HCT116 (cell line): ENCODE data around the gene CA12. TPM values are rescaled to one million over a fixed set of nuclear protein-coding genes. Genes with fewer than 3 reads are reported as not detected.

Experiments
- ATAC-seq: fragments of 200-7000 bp; cut with Tn5 transposase; 2 replicates; pipeline ENCODE4 v1.9.1; 2020; ENCODE audit warnings: mild to moderate bottlenecking, moderate library complexity
- BruUV-seq: library from RNA; stranded (reverse); fragments of 400-500 nt; replicated peaks from 2 replicates; lab custom pipeline; 2021; lab: Mats Ljungman, UMichigan
- CTCF ChIA-PET: fragments of 300-600 bp; sonication (Branson Sonifier 250); formaldehyde crosslinking; loops from one replicate; lab custom pipeline; 2021; ENCODE audit warnings: antibody characterized with exemption; lab: Charles Lee
- POLR2A ChIA-PET: fragments of 300-600, 350-600 bp; sonication (Branson Sonifier 250); formaldehyde crosslinking; loops from one replicate; lab custom pipeline; 2021; ENCODE audit warnings: antibody characterized with exemption; lab: Charles Lee
- RAD21 ChIA-PET, 2 experiments: fragments of 300-600 bp; sonication (Branson Sonifier 250); formaldehyde crosslinking; loops; one replicate each; lab custom pipeline; 2023; ENCODE audit warnings: low total read pairs in 2 of 2; ENCODE audit not compliant: uncharacterized antibody in 2 of 2, unreplicated experiment in 2 of 2, low non-redundant PET in 1 of 2; lab: Charles Lee
- DNase-seq: peaks from one replicate; pipeline ENCODE4 v3.0.0-alpha.2; 2010; ENCODE audit warnings: low read depth, low spot score
- H2AFZ ChIP-seq: fragments of 200-600 bp; shearing (Covaris generic), sonication (generic); 2 replicates; pipeline ENCODE4 v1.6.1; 2017; ENCODE audit warnings: low read depth, mixed run types, mixed read lengths, antibody characterized with exemption, low read length; ENCODE audit not compliant: poor library complexity, severe bottlenecking
- H3K27ac ChIP-seq: 2 replicates; pipeline ENCODE4 v1.5.1; 2012; ENCODE audit warnings: low read depth, low read length
- H3K27me3 ChIP-seq: fragments of 200-600 bp; sonication (generic); 2 replicates; pipeline ENCODE4 v1.6.1; 2016; ENCODE audit warnings: mixed run types, low read length, mixed read lengths; ENCODE audit not compliant: insufficient read depth
- H3K36me3 ChIP-seq, 2 experiments: fragments of 200-500 bp in 1 of 2; fragments of 200-600 bp in 1 of 2; sonication (Bioruptor generic) in 1 of 2; sonication (generic) in 1 of 2; 2 replicates each; pipeline versions ENCODE4 v1.5.1 to v1.6.1; 2014 to 2016; ENCODE audit warnings: low read length in 2 of 2, inconsistent platforms in 1 of 2, mixed read lengths in 1 of 2, mixed run types in 1 of 2; ENCODE audit not compliant: insufficient read depth in 2 of 2, control insufficient read depth in 1 of 2
- H3K4me1 ChIP-seq, 2 experiments: fragments of 200-600 bp in 1 of 2; sonication (generic) in 1 of 2; 2 replicates each; pipeline versions ENCODE4 v1.5.1 to v1.6.1; 2012 to 2017; ENCODE audit warnings: low read length in 2 of 2, inconsistent platforms in 1 of 2, mild to moderate bottlenecking in 1 of 2, mixed read lengths in 1 of 2, mixed run types in 1 of 2, moderate library complexity in 1 of 2; ENCODE audit not compliant: insufficient read depth in 2 of 2, control insufficient read depth in 1 of 2
- H3K4me2 ChIP-seq: fragments of 200-600 bp; sonication (generic); 2 replicates; pipeline ENCODE4 v1.6.1; 2017; ENCODE audit warnings: mixed run types, low read length, mixed read lengths
- H3K4me3 ChIP-seq, 2 experiments: fragments of 200-600 bp in 1 of 2; sonication (generic) in 1 of 2; replicated peaks in 1 of 2; 2 replicates each; pipeline ENCODE4 v1.5.1; 2011 to 2016; ENCODE audit warnings: low read length in 2 of 2, control low read depth in 1 of 2, low read depth in 1 of 2, mild to moderate bottlenecking in 1 of 2, mixed read lengths in 1 of 2, mixed run types in 1 of 2
- H3K79me2 ChIP-seq: fragments of 200-600 bp; sonication (generic); 2 replicates; pipeline ENCODE4 v1.6.1; 2017; ENCODE audit warnings: mild to moderate bottlenecking, mixed run types, low read length, moderate library complexity, mixed read lengths; ENCODE audit not compliant: insufficient read depth
- H3K9ac ChIP-seq: fragments of 200-600 bp; sonication (generic); 2 replicates; pipeline ENCODE4 v1.6.1; 2016; ENCODE audit warnings: low read length, mixed read lengths
- H3K9me2 ChIP-seq: fragments of 200-600 bp; sonication (generic), shearing (Covaris generic); 2 replicates; pipeline ENCODE4 v1.6.1; 2017; ENCODE audit warnings: mixed run types, mild to moderate bottlenecking, moderate library complexity; ENCODE audit not compliant: insufficient read depth
- H3K9me3 ChIP-seq, 2 experiments: fragments of 200-500 bp in 1 of 2; fragments of 200-600 bp in 1 of 2; sonication (Bioruptor generic) in 1 of 2; sonication (generic) in 1 of 2; 2 replicates each; pipeline ENCODE4 v1.6.1; 2014 to 2017; ENCODE audit warnings: low read length in 2 of 2, mixed read lengths in 2 of 2, inconsistent platforms in 1 of 2, low read depth in 1 of 2, mild to moderate bottlenecking in 1 of 2, mixed run types in 1 of 2, moderate library complexity in 1 of 2; ENCODE audit not compliant: control insufficient read depth in 1 of 2, insufficient read depth in 1 of 2
- H4K20me1 ChIP-seq: fragments of 200-600 bp; sonication (generic), shearing (Covaris generic); 2 replicates; pipeline ENCODE4 v1.6.1; 2017; ENCODE audit warnings: mixed run types, mild to moderate bottlenecking, moderate library complexity; ENCODE audit not compliant: insufficient read depth
- CBX3 ChIP-seq: IDR thresholded peaks from 2 replicates; pipeline ENCODE4 v1.6.1; 2012; ENCODE audit warnings: low read depth
- EGR1 ChIP-seq: IDR thresholded peaks from 2 replicates; pipeline ENCODE4 v1.6.1; 2012; ENCODE audit warnings: low read depth
- JUND ChIP-seq: IDR thresholded peaks from 2 replicates; pipeline ENCODE4 v1.6.1; 2012
- POLR2AphosphoS5 ChIP-seq: IDR thresholded peaks from 2 replicates; pipeline ENCODE4 v1.6.1; 2011; ENCODE audit warnings: mild to moderate bottlenecking, low read depth, low read length, moderate library complexity
- RAD21 ChIP-seq: IDR thresholded peaks from 2 replicates; pipeline ENCODE4 v1.6.1; 2012; ENCODE audit warnings: low read depth, mild to moderate bottlenecking
- SIN3A ChIP-seq: IDR thresholded peaks from 2 replicates; pipeline ENCODE4 v1.6.1; 2012; ENCODE audit warnings: low read depth
- SRF ChIP-seq: IDR thresholded peaks from 2 replicates; pipeline ENCODE4 v1.6.1; 2012; ENCODE audit warnings: low read depth
- ZNF274 ChIP-seq: fragments of 200-500 bp; sonication (Bioruptor generic); IDR thresholded peaks from 2 replicates; pipeline ENCODE4 v1.6.1; 2014; ENCODE audit warnings: mild to moderate bottlenecking, low read depth, low read length, inconsistent platforms
- intact Hi-C: fragments of 100-400 bp; cut with micrococcal nuclease; formaldehyde crosslinking; loops from 2 replicates; pipeline ENCODE4 v1.10.0; 2022
- total RNA-seq: library from RNA; stranded (reverse); gene quantifications from one replicate; pipeline ENCODE4 v1.2.1, GENCODE V29; 2021; ENCODE audit not compliant: unreplicated experiment
- TF ChIP-seq, protein P1 (sequence below): IDR thresholded peaks from 2 replicates; pipeline ENCODE4 v1.6.1; 2011; ENCODE audit warnings: mild to moderate bottlenecking, low read length, moderate library complexity; ENCODE audit not compliant: insufficient replicate concordance; ENCODE audit errors: extremely low read depth
- TF ChIP-seq, protein P2 (sequence below): IDR thresholded peaks from 2 replicates; pipeline ENCODE4 v1.6.1; 2012; ENCODE audit warnings: low read depth
- TF ChIP-seq, protein P3 (sequence below), 3 experiments: fragments of 200-600 bp in 1 of 3; sonication (generic) in 1 of 3; IDR thresholded peaks in 2 of 3; conservative IDR thresholded peaks in 1 of 3; 2 replicates each; pipeline ENCODE4 v1.5.1; 2012 to 2017; ENCODE audit warnings: low read depth in 2 of 3, low read length in 2 of 3, antibody characterized with exemption in 1 of 3, borderline replicate concordance in 1 of 3, control low read depth in 1 of 3, mild to moderate bottlenecking in 1 of 3, mixed read lengths in 1 of 3, mixed run types in 1 of 3, moderate library complexity in 1 of 3; ENCODE audit not compliant: insufficient read depth in 1 of 3

CA12 gene
- total RNA-seq, 1 experiment from 2014 or later, result 1.8 TPM

DNA sequence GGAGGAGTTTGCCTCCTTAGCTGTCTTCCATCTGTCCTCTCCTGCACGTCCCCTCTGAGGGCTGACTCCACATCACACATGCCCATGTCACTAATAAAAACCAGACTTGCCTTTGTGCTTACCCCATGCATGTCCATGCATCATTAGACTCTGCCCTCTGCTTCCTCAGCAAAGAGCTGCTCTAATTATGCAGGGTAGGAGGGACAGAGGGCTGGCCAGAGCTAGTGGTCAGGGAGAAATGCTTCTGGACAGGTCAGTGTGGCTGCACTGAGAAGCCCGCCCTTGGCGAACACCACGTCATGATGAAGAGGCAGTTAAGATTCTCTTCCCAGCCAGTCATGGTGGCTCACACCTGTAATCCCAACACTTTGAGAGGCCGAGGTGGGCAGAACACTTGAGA lies 8.9 kb downstream of the CA12 start:
- no peaks in the 10 kb centered on the region for H3K79me2 ChIP-seq
- H3K27me3 ChIP-seq, result no peaks in the 10 kb centered on the region
- H3K36me3 ChIP-seq, result no peaks in the 10 kb centered on the region
- H3K9me3 ChIP-seq, result no peaks in the 10 kb centered on the region
- intact Hi-C loops, result no loop called here
- ChIA-PET POLR2A (interaction anchor here (0.6 to 0.7 kb wide), 2 partner anchors 9 to 96 kb away, joined by 3 read pairs; partner anchors contain the start of genes APH1B and CA12), RAD21 (no interaction called here), CTCF (interaction anchor here (0.8 kb wide), 1 partner anchor 30 kb away, joined by 3 read pairs; no protein-coding TSS in a partner anchor)
- H3K4me1 ChIP-seq, result peaks cover 21 to 32% of the 10 kb centered on the region in 2 experiments
- DNase-seq, result no peak
- peak overlapping the region; percentile 64 for H3K4me2 ChIP-seq
- H3K9ac ChIP-seq, result no peak overlapping the region
- BruUV-seq, result no TSS peak
- H3K27ac ChIP-seq, result peak overlapping the region; percentile 13; the same call in 1 of the 2 replicates
- H3K9me2 ChIP-seq, result no peaks in the 10 kb centered on the region
- no peak overlapping the region; a peak in 1 of 4 replicates for H3K4me3 ChIP-seq
- no peaks in the 10 kb centered on the region for H4K20me1 ChIP-seq
- ATAC-seq, result no peak
- H2AFZ ChIP-seq, result no peak overlapping the region
- no peak for TF ChIP-seq ZNF274
- no peak for TF ChIP-seq SRF
- TF ChIP-seq POLR2AphosphoS5, result no peak
- TF ChIP-seq, protein P1, sequence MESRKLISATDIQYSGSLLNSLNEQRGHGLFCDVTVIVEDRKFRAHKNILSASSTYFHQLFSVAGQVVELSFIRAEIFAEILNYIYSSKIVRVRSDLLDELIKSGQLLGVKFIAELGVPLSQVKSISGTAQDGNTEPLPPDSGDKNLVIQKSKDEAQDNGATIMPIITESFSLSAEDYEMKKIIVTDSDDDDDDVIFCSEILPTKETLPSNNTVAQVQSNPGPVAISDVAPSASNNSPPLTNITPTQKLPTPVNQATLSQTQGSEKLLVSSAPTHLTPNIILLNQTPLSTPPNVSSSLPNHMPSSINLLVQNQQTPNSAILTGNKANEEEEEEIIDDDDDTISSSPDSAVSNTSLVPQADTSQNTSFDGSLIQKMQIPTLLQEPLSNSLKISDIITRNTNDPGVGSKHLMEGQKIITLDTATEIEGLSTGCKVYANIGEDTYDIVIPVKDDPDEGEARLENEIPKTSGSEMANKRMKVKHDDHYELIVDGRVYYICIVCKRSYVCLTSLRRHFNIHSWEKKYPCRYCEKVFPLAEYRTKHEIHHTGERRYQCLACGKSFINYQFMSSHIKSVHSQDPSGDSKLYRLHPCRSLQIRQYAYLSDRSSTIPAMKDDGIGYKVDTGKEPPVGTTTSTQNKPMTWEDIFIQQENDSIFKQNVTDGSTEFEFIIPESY, result no peak
- TF ChIP-seq, protein P2, sequence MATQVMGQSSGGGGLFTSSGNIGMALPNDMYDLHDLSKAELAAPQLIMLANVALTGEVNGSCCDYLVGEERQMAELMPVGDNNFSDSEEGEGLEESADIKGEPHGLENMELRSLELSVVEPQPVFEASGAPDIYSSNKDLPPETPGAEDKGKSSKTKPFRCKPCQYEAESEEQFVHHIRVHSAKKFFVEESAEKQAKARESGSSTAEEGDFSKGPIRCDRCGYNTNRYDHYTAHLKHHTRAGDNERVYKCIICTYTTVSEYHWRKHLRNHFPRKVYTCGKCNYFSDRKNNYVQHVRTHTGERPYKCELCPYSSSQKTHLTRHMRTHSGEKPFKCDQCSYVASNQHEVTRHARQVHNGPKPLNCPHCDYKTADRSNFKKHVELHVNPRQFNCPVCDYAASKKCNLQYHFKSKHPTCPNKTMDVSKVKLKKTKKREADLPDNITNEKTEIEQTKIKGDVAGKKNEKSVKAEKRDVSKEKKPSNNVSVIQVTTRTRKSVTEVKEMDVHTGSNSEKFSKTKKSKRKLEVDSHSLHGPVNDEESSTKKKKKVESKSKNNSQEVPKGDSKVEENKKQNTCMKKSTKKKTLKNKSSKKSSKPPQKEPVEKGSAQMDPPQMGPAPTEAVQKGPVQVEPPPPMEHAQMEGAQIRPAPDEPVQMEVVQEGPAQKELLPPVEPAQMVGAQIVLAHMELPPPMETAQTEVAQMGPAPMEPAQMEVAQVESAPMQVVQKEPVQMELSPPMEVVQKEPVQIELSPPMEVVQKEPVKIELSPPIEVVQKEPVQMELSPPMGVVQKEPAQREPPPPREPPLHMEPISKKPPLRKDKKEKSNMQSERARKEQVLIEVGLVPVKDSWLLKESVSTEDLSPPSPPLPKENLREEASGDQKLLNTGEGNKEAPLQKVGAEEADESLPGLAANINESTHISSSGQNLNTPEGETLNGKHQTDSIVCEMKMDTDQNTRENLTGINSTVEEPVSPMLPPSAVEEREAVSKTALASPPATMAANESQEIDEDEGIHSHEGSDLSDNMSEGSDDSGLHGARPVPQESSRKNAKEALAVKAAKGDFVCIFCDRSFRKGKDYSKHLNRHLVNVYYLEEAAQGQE, result no peak
- TF ChIP-seq, protein P3, sequence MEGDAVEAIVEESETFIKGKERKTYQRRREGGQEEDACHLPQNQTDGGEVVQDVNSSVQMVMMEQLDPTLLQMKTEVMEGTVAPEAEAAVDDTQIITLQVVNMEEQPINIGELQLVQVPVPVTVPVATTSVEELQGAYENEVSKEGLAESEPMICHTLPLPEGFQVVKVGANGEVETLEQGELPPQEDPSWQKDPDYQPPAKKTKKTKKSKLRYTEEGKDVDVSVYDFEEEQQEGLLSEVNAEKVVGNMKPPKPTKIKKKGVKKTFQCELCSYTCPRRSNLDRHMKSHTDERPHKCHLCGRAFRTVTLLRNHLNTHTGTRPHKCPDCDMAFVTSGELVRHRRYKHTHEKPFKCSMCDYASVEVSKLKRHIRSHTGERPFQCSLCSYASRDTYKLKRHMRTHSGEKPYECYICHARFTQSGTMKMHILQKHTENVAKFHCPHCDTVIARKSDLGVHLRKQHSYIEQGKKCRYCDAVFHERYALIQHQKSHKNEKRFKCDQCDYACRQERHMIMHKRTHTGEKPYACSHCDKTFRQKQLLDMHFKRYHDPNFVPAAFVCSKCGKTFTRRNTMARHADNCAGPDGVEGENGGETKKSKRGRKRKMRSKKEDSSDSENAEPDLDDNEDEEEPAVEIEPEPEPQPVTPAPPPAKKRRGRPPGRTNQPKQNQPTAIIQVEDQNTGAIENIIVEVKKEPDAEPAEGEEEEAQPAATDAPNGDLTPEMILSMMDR (IDR thresholded peaks at IDR 0.05 in 2 of 3, conservative IDR thresholded peaks at IDR 0.05 in 1 of 3; ENCODE audit: borderline replicate concordance in 1 of 3, insufficient read depth in 1 of 3, low read depth in 2 of 3, low read length in 2 of 3), result no peak
- no peak for TF ChIP-seq JUND
- no peak for TF ChIP-seq EGR1
- no peak for TF ChIP-seq CBX3
- no peak for TF ChIP-seq SIN3A
- TF ChIP-seq RAD21, result no peak
